Stimulated activated CD8-positive, alpha-beta memory T cell treated with anti-CD3 and anti-CD28 coated beads, Interleukin-7, amount 100 ng/mL, for 4 hours (primary cell): ENCODE measurements around the gene NMBR.
"Not testable (repeated sequence)": the region's sequence is repeated elsewhere in the genome, so short reads cannot be mapped to it uniquely, and the experiment has no call there.

Experiments
- DNase-seq, 2 donors: peaks; one replicate each; pipeline ENCODE4 v3.0.0-alpha.2; 2020; ENCODE audit warnings: low read depth in 2 of 2

Gene NMBR

DNA sequence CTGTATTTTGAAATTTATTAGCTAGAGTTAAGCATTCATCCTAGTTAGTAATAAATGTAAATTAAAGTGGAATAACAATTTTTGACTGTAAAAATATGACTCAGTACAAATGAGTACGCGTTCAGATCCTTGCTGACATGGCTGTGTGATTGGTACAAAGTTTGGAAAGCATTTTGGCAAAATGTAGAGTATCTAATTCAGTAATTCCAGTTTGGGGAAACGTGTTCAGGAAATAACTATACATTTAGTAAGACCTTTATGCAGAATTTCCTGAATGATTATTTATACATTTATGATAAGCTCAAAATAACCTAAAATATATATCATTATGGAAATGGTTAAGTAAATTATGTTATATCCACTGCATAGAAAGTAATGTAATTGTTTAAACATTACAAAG lies 8.2 kb upstream of the NMBR start:
- DNase-seq, result no peak

DNA sequence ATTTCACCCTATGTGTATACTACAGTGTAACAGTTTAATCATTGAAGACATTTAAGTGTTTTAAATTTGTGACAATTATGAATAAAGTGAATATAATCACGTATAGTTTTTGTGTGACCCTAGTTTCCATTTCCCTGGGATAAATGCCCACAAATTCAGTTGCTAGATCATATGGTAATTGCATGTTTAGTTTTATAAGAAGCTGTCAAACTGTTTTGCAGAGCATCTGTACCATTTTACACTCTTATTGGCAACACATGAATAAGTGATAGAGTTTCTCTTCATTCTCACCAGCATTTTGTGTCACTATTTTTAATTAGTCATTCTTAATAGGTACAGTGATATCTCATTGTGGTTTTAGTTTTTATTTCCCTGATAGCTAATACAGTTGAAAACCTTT lies 7.4 kb upstream of the NMBR start:
- DNase-seq, result no peak

DNA sequence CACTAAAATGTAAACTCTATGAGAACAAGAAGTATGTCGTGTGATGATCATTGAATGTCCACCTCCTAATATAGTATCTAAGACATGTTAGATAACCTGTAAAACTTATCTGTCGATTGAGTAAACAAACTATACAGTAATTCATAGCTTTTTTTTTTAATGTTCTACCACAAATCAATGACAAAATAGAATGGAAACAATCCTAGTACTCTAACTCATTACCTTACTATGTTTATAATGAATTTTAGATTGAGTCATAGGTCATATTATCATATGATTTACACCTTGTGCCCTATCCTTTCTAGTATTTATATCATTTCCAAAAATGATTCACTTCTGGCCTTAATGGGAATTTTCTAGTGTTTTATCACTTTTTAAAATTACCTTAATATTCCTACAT lies 6.3 kb upstream of the NMBR start:
- no peak for DNase-seq

DNA sequence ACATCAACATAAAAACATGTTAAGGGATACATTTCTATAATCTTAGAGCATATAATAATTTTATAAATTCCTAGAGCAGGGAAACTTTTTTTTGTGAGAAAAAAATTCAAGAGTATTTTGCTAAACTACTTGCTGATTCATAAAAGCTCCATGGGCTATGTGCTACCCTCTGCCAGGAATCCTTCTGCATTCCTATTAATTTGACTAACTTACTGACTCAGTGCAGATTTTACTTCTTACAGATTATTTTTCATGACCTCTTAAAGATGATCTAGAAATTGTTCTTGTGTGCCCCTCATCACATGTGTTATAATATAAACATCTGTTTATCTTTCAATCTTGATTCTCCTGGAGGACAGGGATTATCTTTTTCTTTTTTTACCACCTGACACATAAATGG lies 5.8 kb upstream of the NMBR start:
- DNase-seq, result no peak

DNA sequence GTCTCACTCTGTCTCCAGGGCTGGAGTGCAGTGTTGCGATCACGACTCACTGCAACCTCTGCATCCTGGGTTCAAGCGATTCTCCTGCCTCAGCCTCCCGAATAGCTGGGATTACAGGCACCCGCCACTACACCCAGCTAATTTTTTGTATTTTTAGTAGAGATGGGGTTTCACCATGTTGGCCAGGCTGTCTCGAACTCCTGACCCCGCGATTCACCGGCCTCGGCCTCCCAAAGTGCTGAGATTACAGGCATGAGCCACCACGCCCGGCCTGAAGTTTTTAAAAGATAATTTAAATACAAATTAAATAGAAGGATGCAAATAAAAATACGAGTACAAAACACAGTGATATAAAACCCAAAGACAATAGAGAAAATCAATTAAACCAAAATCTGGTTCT lies 5.4 kb downstream of the NMBR start:
- DNase-seq, result not testable (repeated sequence)

DNA sequence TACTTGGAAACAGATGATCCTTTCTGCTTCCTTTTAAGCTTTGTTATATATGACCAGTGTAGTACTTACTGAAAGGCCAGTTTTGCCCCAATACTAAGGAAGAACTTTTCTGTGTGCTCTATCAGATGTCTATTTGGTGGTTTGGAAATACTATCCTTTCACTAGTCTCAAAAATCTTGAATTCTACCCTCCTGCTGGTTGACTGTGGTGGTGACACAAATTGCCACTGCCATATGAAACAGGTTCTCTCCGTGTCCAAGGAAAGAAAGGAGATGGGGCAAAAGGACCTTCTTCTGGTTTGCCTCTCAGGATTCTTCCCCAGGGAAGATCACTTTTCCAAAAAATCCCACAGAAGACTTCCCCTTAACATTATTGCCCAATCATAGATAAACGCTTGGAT lies 8.0 kb downstream of the NMBR start:
- no peak for DNase-seq

DNA sequence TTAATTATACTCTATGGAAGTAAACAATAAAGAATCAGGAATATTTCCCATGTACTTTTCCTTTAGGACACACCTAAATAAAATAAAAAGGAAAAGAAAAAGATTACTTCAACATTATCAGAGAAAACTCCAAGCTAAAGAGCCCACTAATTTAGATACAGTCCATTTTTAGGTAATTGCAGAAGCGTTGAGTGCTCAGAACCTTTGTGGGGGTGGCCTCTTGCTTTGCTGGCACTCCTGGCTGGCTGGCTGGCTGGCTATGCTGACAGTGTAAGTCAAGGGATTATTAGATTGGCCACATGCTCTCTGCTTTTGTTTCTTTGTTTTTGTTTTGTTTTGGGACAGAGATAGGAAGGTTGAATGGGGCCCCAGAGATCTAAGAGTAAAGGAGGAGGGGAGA lies 14.3 kb downstream of the NMBR start, which contains the start of gene GJE1:
GJE1 (plus strand) TSS at position 301 of the 400 bp plus-strand sequence. CDS start 234 bp downstream, outside the sequence.
- no peak for DNase-seq

DNA sequence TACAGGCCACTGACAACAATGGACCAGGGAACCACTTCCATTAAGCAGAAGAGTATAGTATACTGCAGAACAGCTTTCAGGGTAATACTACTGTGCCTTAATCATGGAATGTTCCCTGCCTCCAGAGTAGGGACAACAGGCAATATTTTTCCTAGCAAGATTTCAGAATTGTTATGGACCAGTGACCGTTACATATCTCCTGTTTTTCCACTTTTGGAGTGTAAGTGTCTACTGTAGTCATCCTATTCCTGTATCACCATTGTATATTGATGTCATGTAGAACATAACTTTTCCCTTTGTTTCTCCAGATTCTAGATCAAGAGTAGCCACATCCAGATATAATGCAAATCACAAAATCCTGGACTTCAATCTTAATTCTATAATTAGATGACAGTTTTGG lies 16.1 kb downstream of the NMBR start:
- no peak for DNase-seq

DNA sequence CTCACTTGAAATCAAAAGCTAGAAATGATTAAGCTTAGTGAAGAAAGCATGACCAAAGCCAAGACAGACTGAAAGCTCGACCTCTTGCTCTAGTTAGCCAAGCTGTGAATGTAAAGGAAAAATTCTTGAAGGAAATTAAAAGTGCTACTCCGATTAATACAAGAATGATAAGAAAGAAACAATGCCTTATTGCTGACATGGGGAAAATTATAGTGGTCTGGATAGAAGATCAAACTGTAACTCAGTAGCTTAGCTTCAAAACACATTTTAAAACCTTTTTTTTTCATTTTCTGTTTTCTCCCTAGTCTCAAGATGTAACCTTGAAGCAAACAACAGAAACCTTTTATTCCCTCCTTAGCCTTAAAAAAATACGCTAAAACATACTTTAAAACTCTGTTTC lies 25.6 kb downstream of the NMBR start:
- DNase-seq, result no peak

DNA sequence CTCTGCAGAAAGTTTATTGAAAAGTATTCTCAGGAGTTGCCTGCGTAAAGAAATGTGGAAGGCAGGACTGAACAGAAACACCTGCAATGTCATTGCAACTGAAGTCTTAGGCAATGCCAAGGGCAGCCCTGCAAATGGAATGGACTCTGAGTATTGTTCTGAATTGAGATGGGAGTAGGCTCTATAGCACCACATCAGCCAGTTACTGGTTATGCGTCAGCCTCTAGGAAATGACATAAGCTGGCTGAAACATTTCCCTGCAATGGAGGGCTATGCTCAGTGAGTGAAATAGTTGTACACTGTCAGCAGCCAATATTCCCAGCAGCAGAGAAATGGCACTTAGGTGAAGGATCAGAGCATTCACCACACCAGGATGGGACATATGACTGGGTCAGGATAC lies 28.0 kb downstream of the NMBR start:
- DNase-seq, result no peak

DNA sequence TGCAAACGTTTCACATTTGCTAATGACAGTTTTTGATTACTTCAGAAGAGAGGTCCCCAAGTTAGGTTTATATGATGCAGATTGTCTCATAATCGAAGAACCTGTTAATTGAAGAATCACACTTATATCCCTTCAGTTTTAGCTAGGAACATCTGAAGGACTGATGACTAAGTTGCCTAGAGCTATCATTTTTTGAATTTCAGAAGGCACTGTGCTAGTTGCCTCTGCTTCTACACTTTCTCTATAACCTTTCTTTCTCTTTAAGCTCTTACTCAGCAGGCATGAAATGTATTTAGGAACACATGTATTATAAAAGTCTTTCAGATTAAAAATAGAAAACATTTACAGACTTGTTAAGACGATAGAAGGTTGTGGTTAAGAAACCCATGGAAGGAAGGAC lies 28.6 kb downstream of the NMBR start:
- DNase-seq, result no peak

DNA sequence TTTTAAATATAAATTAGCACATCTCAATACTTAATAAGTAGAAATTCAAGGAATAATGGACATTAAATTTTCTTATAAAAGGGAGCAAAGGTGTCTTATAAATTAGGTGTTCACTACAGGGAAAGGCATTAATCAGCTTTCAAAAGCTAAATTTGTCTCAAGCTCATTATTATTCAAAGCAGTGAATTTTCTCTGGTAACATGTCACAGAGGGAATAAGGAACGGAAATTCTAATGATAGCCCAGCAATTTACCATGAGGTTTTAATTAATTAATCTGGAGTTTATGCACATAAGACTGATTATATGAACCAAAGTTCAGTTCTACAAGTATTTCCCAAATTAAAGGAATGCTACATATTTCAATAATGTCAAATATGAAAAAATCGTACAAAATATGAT lies 29.6 kb downstream of the NMBR start:
- no peak for DNase-seq

DNA sequence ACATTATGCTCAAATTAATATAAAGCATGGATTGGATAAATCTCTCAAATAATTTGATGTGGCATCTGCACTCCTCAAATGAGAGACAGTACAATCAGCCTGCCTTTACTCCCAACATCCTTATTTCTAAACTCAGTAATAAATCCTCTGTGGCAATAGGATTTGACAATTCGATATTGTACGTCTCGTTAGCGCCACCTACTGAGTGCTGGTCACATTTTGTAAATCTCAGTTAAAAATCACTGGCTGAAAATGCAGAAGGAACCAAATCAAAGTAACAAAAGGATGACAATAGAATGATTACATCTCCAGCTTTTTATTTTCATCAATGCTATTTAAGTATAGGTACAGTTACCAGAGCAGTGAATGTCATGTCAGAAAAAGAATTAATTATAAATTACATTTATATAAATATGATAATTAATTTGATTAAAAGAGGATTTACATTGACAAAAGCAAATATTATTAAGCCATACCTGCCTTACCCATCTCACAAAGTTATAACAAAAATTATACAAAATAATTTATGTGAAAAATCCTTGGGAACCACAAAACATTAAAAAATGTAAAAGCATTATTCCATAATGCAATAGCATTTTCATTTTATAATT lies 34.4 kb downstream of the NMBR start:
- DNase-seq, result peak; percentile 22 to 40

DNA sequence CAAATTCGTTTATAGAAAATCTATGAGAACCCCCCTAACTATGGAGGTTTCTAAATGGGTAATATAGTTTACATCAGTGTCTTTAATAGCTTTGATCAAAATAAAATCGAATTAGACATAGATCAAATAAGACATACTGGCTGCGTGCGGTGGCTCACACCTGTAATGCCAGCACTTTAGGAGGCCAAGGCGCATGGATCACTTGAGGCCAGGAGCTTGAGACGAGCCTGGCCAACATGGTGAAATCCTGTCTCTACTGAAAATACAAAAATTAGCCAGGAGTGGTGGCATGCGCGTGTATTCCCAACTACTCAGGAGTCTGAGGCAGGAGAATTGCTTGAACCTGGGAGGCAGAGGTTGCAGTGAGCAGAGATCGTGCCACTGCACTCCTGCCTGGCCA lies 36.1 kb downstream of the NMBR start:
- DNase-seq, result not testable (repeated sequence)

DNA sequence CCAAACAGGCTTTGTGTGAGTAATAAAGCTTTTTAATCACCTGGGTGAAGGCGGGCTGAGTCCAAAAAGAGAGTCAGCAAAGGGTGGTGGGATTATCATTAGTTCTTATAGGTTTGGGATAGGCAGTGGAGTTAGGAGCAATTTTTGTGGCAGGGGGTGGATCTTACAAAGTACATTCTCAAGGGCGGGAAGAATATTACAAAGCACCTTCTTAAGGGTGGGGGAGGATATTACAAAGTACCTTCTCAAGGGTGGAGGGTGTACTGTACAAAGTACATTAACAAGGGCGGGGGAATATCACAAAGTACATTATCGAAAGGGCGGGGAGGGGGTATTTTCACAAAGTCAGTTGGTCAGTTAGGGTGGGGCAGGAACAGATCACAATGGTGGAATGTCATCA lies 42.1 kb downstream of the NMBR start:
- not testable (repeated sequence) for DNase-seq

DNA sequence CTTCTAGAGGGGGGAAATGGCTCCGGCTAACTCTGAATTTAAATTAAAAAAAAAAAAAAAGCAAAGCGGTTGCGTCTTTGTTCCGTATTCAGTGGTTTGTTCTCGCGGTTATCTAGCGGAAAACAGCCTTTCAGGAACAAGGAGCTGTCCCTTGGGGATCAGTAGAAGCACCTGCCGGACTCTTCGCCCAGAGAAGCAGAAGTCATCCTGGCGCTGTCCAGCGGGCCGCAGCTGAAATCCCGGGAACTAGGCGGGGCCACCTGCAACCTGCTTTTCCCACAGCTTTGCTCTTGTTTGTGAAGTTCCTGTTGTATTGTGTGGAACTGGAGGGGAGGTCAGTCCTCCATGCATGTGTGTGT lies 58.1 kb downstream of the NMBR start:
- DNase-seq, result no peak

DNA sequence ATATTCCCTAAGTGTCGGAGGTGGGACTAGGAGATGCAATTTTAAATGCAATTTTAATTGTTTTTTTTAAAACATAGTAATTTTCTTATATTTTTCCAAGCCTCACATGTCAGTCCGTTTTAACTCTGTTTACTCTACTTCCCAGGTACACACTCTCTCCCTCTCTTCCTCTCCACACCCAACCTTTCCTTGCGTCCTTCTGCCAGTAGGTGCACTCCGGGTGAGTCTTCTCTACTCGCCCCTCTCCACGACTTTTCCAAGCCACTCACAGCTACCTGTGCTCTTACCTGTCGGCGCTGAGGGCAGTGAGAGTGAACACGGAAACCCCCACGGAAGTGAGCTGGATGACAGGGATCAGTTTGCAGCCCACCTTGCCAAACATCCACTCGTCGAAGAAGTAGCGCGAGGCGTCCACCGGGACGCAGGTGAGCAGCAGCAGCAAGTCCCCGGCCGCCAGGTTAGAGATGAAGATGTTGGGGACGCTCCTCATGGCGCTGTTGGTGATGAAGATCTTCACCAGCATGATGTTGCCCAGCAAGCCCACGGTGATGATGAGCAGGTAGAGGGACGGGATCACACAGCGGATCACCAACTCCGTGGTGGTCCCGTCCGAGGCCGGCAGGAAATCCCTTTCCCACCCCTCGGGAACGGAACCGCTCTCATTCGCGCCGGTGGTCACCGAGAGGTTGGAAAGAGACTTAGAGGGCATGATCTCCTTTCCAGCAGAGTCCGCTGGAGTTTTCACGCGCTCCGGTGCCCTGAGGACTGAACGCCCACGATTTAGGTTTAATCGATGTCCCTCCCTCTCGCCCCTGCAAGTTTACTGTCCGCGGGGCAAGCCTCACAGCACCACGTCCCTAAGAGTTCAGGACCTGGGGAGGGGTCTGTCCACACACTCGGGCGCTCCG lies 58.7 kb downstream of the NMBR start:
- no peak for DNase-seq

DNA sequence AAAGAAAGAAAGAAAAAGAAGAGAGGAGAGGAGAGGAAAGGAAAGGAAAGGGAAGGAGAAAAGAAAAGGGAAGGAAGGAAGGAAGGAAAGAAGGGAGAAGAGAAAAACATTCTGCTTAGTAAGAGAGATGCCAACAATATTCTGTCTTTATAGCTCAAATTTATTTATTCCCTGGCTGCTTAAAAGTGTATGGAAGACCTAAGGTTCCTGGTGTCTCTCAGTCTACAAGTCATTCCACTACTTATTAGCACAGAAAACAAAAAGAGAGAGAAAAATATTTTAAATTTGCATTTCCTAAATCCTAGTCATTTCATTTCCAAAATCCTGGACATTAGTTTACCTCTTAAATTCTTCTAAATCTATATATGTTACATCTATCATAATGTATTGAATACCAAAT lies 67.8 kb downstream of the NMBR start:
- no peak for DNase-seq

DNA sequence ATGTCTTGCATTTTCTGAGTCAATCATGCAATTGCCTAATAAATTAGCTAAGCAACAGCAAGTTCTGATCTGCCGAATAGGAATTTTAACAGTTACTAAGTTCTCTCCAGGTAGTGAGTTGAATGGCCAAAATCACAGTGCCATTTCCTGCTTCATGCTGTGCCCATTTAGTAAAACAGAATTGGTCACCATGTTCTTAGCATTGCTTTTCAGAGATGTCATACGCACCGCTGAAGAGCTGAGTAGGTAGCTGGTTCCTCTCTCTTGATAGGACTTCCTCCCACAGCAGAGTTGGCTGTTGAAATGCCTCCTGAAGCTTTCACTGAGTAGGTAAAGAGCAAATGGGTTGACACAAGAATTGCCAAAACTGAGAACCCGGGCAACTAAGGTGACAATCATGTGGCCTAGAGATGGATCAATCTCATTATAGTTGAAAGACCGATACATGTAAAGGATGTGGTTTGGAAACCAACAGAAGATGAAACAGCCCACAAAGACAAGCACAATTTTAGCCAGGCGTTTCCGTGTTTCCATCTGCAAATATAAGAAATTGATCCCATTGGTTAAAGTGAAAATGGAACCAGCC lies 71.3 kb downstream of the NMBR start:
- no peak for DNase-seq

DNA sequence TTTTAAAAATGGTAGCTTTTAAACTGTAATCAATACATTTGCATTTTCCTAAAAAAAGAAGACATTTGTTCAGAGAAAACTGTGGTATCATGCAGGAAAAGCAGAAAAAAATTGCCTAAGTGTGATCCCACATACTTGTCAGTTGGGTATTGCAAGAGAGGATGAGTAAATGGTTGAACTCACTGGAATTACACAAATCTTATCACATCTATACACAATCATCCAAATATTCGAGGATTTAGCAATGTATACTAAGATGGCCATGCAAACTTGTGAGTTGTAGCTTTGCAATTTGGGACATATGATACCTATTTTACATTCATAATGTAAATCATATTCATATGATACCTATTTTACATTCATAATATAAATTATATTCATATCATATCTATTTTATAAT lies 72.4 kb downstream of the NMBR start:
- DNase-seq, result no peak

DNA sequence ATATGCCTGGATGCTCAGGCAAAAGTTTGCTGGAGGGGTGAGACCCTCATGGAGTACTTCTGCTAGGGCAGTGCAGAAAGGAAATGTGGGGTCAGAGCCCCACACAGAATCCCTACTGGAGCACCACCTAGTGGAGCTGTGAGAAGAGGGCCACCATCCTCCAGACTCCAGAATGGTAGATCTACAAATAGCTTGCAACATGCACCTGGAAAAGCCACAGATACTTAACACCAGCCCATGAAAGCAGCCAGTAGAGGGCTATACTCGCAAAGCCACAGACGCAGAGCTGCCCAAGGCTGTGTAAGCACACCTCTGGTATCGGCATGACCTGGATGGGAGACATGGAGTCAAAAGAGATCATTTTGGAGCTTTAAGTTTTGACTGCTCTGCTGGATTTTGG lies 74.9 kb downstream of the NMBR start:
- DNase-seq, result no peak

DNA sequence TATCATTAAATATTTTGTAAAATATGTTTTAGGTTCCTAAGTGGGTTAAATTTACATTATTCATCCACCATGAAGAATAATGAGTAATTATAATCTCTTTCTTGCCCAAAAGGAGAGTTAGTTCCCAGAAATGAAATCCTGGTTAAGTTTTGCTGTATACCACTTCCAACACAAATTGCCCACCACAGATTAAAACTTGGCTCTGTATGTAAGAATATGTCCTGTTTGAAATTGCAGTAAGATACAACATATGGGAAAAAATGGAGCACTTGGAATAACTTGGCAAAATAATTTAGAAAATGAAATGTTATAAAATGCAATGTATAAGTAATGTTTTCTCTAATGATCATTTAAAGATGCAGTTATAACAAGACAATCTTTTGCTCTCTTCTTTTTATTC lies 78.5 kb downstream of the NMBR start:
- DNase-seq, result no peak

DNA sequence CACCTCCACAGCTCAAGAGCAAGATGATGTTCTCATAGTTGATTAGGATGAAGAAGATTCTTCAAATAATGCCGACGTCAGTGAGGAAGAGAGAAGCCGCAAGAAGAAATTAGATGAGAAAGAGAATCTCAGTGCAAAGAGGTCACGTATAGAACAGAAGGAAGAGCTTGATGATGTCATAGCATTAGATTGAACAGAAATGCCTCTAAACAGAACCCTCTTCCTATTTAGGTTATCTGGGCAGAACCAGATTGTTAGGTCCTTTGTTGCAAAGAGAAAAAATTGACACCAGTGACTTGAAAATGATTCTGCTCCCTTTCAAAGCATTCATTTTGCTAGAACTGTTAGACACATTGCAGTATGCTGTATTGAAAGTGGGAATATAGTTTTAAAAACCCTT lies 84.1 kb downstream of the NMBR start:
- DNase-seq, result not testable (repeated sequence)
